Tibial artery (tissue), 4 donors: ENCODE results near the gene MRFAP1L1.

ENCODE experiments used
- DNase-seq, 2 donors: peaks; one replicate each; pipeline ENCODE4 v3.0.0-alpha.2; 2019
- H3K27ac ChIP-seq, 2 donors: fragments of 200-600 bp; sonication (generic) in 1 of 2; 1 replicate in 1 of 2; 2 replicates in 1 of 2; pipeline ENCODE4 v1.5.1; 2018 to 2019; ENCODE audit warnings: mild to moderate bottlenecking in 1 of 2
- H3K27me3 ChIP-seq, 2 donors: fragments of 200-600 bp; sonication (generic) in 1 of 2; one replicate each; pipeline versions ENCODE4 v1.5.1 to v1.6.0; 2016 to 2019
- H3K36me3 ChIP-seq, 3 donors: fragments of 200-600 bp; sonication (generic) in 2 of 3; one replicate each; pipeline ENCODE4 v1.5.1; 2016 to 2019; ENCODE audit warnings: mild to moderate bottlenecking in 2 of 3
- H3K4me1 ChIP-seq, 4 donors: fragments of 200-600 bp; sonication (generic) in 2 of 4; 1 replicate in 3 of 4; 2 replicates in 1 of 4; pipeline ENCODE4 v1.5.1; 2016 to 2019
- H3K4me3 ChIP-seq, 2 donors: fragments of 200-600 bp; sonication (generic) in 1 of 2; 1 replicate in 1 of 2; 2 replicates in 1 of 2; pipeline ENCODE4 v1.5.1; 2018 to 2019; ENCODE audit warnings: mild to moderate bottlenecking in 2 of 2
- H3K9me3 ChIP-seq, 3 donors: fragments of 200-600 bp; sonication (generic) in 1 of 3; one replicate each; pipeline ENCODE4 v1.5.1; 2016 to 2019
- CTCF ChIP-seq, 2 experiments: fragments of 200-600 bp in 1 of 2; fragments of 450-650 bp in 1 of 2; IDR thresholded peaks; one replicate each; pipeline ENCODE4 v1.5.1; 2017 to 2019; ENCODE audit warnings: antibody characterized with exemption in 2 of 2, mild to moderate bottlenecking in 1 of 2, moderate library complexity in 1 of 2
- intact Hi-C: fragments of 100-400 bp; cut with DNase I; formaldehyde crosslinking; loops from one replicate; pipeline ENCODE4 v1.15.0; 2023; ENCODE audit warnings: low total_unique reads

Gene MRFAP1L1

GRCh38 chr4:6706173-6706572 lies 3.5 kb downstream of the MRFAP1L1 start:
- peaks cover 5 to 51% (median 24%) of the 10 kb centered on the region in 4 donors for H3K4me1 ChIP-seq
- no peak overlapping the region for H3K4me3 ChIP-seq
- no peaks in the 10 kb centered on the region for H3K9me3 ChIP-seq
- no peak for DNase-seq
- TF ChIP-seq CTCF (IDR thresholded peaks at IDR 0.05): no peak
- H3K27me3 ChIP-seq: no peaks in the 10 kb centered on the region
- peaks cover 0 to 14% (median 5%) of the 10 kb centered on the region in 3 donors for H3K36me3 ChIP-seq
- H3K27ac ChIP-seq: no peak overlapping the region
- intact Hi-C loops: loop anchor here (5.0 kb wide), 1 partner anchor 64 kb away; the partner anchor contains the start of gene MRFAP1

- peaks cover 0 to 14% (median 5%) of the 10 kb centered on the region in 3 donors for H3K36me3 ChIP-seq
- no peak overlapping the region for H3K27ac ChIP-seq
- peaks cover 5 to 51% (median 24%) of the 10 kb centered on the region in 4 donors for H3K4me1 ChIP-seq
- no peaks in the 10 kb centered on the region for H3K9me3 ChIP-seq
- no peak for DNase-seq
- intact Hi-C loops: loop anchor here (5.0 kb wide), 1 partner anchor 63 kb away; the partner anchor contains the start of gene MRFAP1
- H3K4me3 ChIP-seq: no peak overlapping the region
- H3K27me3 ChIP-seq: no peaks in the 10 kb centered on the region
- TF ChIP-seq CTCF (IDR thresholded peaks at IDR 0.05): no peak
These were observed 4.0 kb downstream of the MRFAP1L1 start for GRCh38 chr4:6705646-6706045.

GRCh38 chr4:6703786-6704185 lies 5.9 kb downstream of the MRFAP1L1 start:
- H3K27ac ChIP-seq: no peak overlapping the region
- DNase-seq: no peak
- no peaks in the 10 kb centered on the region for H3K9me3 ChIP-seq
- peaks cover 0 to 23% (median 5%) of the 10 kb centered on the region in 3 donors for H3K36me3 ChIP-seq
- peaks cover 5 to 44% (median 19%) of the 10 kb centered on the region in 4 donors for H3K4me1 ChIP-seq
- H3K27me3 ChIP-seq: no peaks in the 10 kb centered on the region
- intact Hi-C loops: no loop called here
- TF ChIP-seq CTCF (IDR thresholded peaks at IDR 0.05): no peak
- no peak overlapping the region for H3K4me3 ChIP-seq

GRCh38 chr4:6702761-6703160 lies 6.9 kb downstream of the MRFAP1L1 start:
- Histone ChIP-seq H3K4me1 (peaks cover 1 to 34% (median 13%) of the 10 kb centered on the region in 4 donors), H3K27me3 (no peaks in the 10 kb centered on the region), H3K36me3 (peaks cover 0 to 23% (median 5%) of the 10 kb centered on the region in 3 donors), H3K27ac (no peak overlapping the region), H3K9me3 (no peaks in the 10 kb centered on the region), H3K4me3 (no peak overlapping the region)
- intact Hi-C loops: no loop called here
- DNase-seq: no peak
- no peak for TF ChIP-seq CTCF (IDR thresholded peaks at IDR 0.05)

GRCh38 chr4:6701371-6701770 lies 8.3 kb downstream of the MRFAP1L1 start:
- DNase-seq: no peak
- Histone ChIP-seq H3K9me3 (no peaks in the 10 kb centered on the region), H3K4me1 (peaks cover 0 to 20% (median 6%) of the 10 kb centered on the region in 4 donors), H3K27me3 (no peaks in the 10 kb centered on the region), H3K4me3 (no peak overlapping the region), H3K36me3 (peaks cover 0 to 19% (median 5%) of the 10 kb centered on the region in 3 donors), H3K27ac (no peak overlapping the region)
- TF ChIP-seq CTCF (IDR thresholded peaks at IDR 0.05): no peak
- intact Hi-C loops: no loop called here

- intact Hi-C loops: no loop called here
- Histone ChIP-seq H3K9me3 (no peaks in the 10 kb centered on the region), H3K27ac (no peak overlapping the region), H3K36me3 (peaks cover 0 to 26% (median 5%) of the 10 kb centered on the region in 3 donors), H3K4me1 (peaks cover 0 to 12% (median 2%) of the 10 kb centered on the region in 4 donors), H3K27me3 (no peaks in the 10 kb centered on the region), H3K4me3 (no peak overlapping the region)
- no peak for TF ChIP-seq CTCF (IDR thresholded peaks at IDR 0.05)
- DNase-seq: no peak
These were observed 9.8 kb downstream of the MRFAP1L1 start for GRCh38 chr4:6699903-6700302.
